CD14-positive monocyte (primary cell): ENCODE measurements around the gene TDRD5. TPM values are rescaled to one million over a fixed set of nuclear protein-coding genes. Genes with fewer than 3 reads are reported as not detected.

Experiments used
- DNase-seq, 3 donors: peaks; one replicate each; pipeline ENCODE4 v3.0.0-alpha.2; 2011 to 2022
- H2AFZ ChIP-seq: 2 replicates; pipeline ENCODE4 v1.6.0; 2012; ENCODE audit warnings: mild to moderate bottlenecking, low read depth, low read length, inconsistent platforms; ENCODE audit not compliant: insufficient read depth, poor library complexity, severe bottlenecking
- H3K27ac ChIP-seq, 2 donors: 1 replicate in 1 of 2; 2 replicates in 1 of 2; pipeline ENCODE4 v1.5.1; 2012 to 2013; ENCODE audit warnings: low read length in 2 of 2, control low read depth in 1 of 2, inconsistent platforms in 1 of 2, low read depth in 1 of 2, mild to moderate bottlenecking in 1 of 2
- H3K27me3 ChIP-seq, 2 donors: one replicate each; pipeline versions ENCODE4 v1.6.0 to v1.6.1; 2011 to 2013; ENCODE audit warnings: low read length in 2 of 2; ENCODE audit not compliant: control insufficient read depth in 2 of 2, insufficient read depth in 2 of 2
- H3K36me3 ChIP-seq, 2 donors: replicated peaks in 1 of 2; 1 replicate in 1 of 2; 2 replicates in 1 of 2; pipeline versions ENCODE4 v1.5.1 to v1.6.1; 2012 to 2013; ENCODE audit warnings: low read length in 2 of 2, control low read depth in 1 of 2, inconsistent platforms in 1 of 2, mild to moderate bottlenecking in 1 of 2; ENCODE audit not compliant: insufficient read depth in 2 of 2, control insufficient read depth in 1 of 2
- H3K4me1 ChIP-seq, 2 donors: 1 replicate in 1 of 2; 2 replicates in 1 of 2; pipeline versions ENCODE4 v1.5.1 to v1.6.1; 2012 to 2013; ENCODE audit warnings: low read length in 2 of 2, control low read depth in 1 of 2, inconsistent platforms in 1 of 2, mild to moderate bottlenecking in 1 of 2, moderate library complexity in 1 of 2; ENCODE audit not compliant: insufficient read depth in 2 of 2, control insufficient read depth in 1 of 2
- H3K4me2 ChIP-seq: replicated peaks from 2 replicates; pipeline ENCODE3; 2012; ENCODE audit warnings: low read length, moderate library complexity, mild to moderate bottlenecking; ENCODE audit not compliant: poor library complexity, severe bottlenecking; ENCODE audit errors: extremely low read depth
- H3K4me3 ChIP-seq, 3 experiments: fragments of 200-600 bp in 1 of 3; sonication (generic) in 1 of 3; replicated peaks in 1 of 3; 1 replicate in 2 of 3; 2 replicates in 1 of 3; pipeline ENCODE4 v1.5.1; 2011 to 2013; ENCODE audit warnings: low read length in 3 of 3, mild to moderate bottlenecking in 3 of 3, control low read depth in 2 of 3, low read depth in 2 of 3, inconsistent platforms in 1 of 3, moderate library complexity in 1 of 3
- H3K79me2 ChIP-seq: 2 replicates; pipeline ENCODE4 v1.6.0; 2012; ENCODE audit warnings: mild to moderate bottlenecking, control low read depth, inconsistent platforms, low read length, moderate library complexity; ENCODE audit not compliant: insufficient read depth
- H3K9ac ChIP-seq: 2 replicates; pipeline ENCODE4 v1.6.0; 2017; ENCODE audit warnings: low read length, mild to moderate bottlenecking; ENCODE audit not compliant: insufficient read depth, poor library complexity, severe bottlenecking
- H3K9me3 ChIP-seq, 2 donors: replicated peaks in 1 of 2; 1 replicate in 1 of 2; 2 replicates in 1 of 2; pipeline versions ENCODE4 v1.5.1 to v1.6.1; 2012 to 2013; ENCODE audit warnings: low read length in 2 of 2, control low read depth in 1 of 2; ENCODE audit not compliant: control insufficient read depth in 1 of 2, insufficient read depth in 1 of 2
- H4K20me1 ChIP-seq: 2 replicates; pipeline ENCODE4 v1.6.0; 2012; ENCODE audit warnings: mild to moderate bottlenecking, low read length, control low read depth, moderate library complexity; ENCODE audit not compliant: insufficient read depth
- H3K27ac Mint-ChIP-seq, 7 donors: one replicate each; pipeline ENCODE4 v1.8.0; 2020; ENCODE audit warnings: mild to moderate bottlenecking in 7 of 7, mixed read lengths in 7 of 7, moderate library complexity in 6 of 7, inconsistent platforms in 2 of 7
- H3K27me3 Mint-ChIP-seq, 3 donors: one replicate each; pipeline ENCODE4 v1.8.0; 2021 to 2022; ENCODE audit warnings: low read depth in 3 of 3, mild to moderate bottlenecking in 3 of 3, mixed read lengths in 3 of 3, moderate library complexity in 3 of 3, inconsistent platforms in 1 of 3
- H3K36me3 Mint-ChIP-seq, 2 donors: one replicate each; pipeline ENCODE4 v1.8.0; 2020; ENCODE audit warnings: mixed read lengths in 2 of 2, inconsistent platforms in 1 of 2, mild to moderate bottlenecking in 1 of 2
- H3K4me1 Mint-ChIP-seq: one replicate; pipeline ENCODE4 v1.8.0; 2020; ENCODE audit warnings: mild to moderate bottlenecking, mixed read lengths
- H3K4me3 Mint-ChIP-seq, 2 donors: one replicate each; pipeline ENCODE4 v1.8.0; 2020; ENCODE audit warnings: mild to moderate bottlenecking in 2 of 2, mixed read lengths in 2 of 2, moderate library complexity in 1 of 2
- H3K9me3 Mint-ChIP-seq, 7 donors: one replicate each; pipeline ENCODE4 v1.8.0; 2020 to 2022; ENCODE audit warnings: mixed read lengths in 7 of 7, mild to moderate bottlenecking in 6 of 7, moderate library complexity in 6 of 7, inconsistent platforms in 2 of 7
- WGBS: methylation state at CpG from one replicate; pipeline ENCODE4 v1.1.5; 2013; ENCODE audit warnings: missing lambda C conversion rate; ENCODE audit not compliant: insufficient coverage; 5-methylcytosine and 5-hydroxymethylcytosine counted together
- intact Hi-C, 2 donors: fragments of 100-400 bp; cut with micrococcal nuclease; formaldehyde crosslinking; loops; one replicate each; pipeline versions ENCODE4 v1.15.0 to v1.15.1; 2023
- polyA plus RNA-seq, 3 donors: library from polyadenylated mRNA; depleted of rRNA in 1 of 3; unstranded in 2 of 3; stranded (reverse) in 1 of 3; fragments of 300-500 nt in 2 of 3; fragments of >200 nt in 1 of 3; fragmentation: Illumina TruSeq in 2 of 3; gene quantifications; 1 replicate in 2 of 3; 2 replicates in 1 of 3; pipeline ENCODE4 v1.2.3, GENCODE V29; 2012 to 2021
- TF ChIP-seq, protein P1 (sequence below): fragments of 200-600 bp; IDR thresholded peaks from one replicate; pipeline ENCODE4 v1.8.0; 2022; ENCODE audit warnings: antibody characterized with exemption, mild to moderate bottlenecking

TDRD5 gene
- polyA plus RNA-seq, 3 donors, result not detected

DNA sequence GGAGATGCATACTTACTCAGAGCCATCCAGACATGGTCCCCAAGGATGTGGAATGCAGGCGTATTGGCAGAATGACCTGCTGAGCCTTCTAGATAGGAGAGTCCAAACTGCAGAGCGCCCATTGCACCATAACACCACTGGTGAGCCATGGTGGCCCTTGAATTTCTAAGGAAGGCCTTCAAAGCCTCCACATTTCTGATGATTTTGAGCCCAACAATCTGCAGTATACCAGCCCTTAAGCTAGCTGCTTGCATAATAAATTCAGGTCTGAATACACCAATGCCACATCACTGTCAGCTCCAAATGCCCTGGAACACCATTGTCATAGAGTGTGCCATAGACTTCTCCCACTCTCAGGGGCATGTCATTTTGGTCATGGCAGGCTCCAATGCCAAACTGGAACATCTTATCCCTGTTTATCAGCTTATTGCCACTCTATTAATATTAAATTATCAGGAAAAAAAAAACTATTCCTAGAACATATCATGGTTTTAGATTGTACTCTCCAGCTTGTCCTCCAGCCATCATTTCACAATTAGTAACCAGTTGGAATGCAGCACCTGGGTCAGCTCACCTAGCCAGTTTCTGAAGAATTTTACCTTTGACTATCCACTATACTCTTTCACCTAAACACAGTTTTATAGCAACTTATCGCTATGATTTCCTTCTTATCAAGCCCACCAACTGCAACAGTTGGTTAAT, 42.8 kb upstream of the TDRD5 start:
- Histone ChIP-seq H2AFZ (no peak overlapping the region), H3K79me2 (no peaks in the 10 kb centered on the region), H3K4me3 (no peak overlapping the region), H3K4me1 (no peaks in the 10 kb centered on the region), H3K36me3 (no peaks in the 10 kb centered on the region), H3K4me2 (no peak overlapping the region), H3K9me3 (no peaks in the 10 kb centered on the region), H3K27me3 (no peaks in the 10 kb centered on the region), H3K9ac (no peak overlapping the region), H3K27ac (no peak overlapping the region), H4K20me1 (no peaks in the 10 kb centered on the region)
- intact Hi-C loops, result no loop called here
- Mint-ChIP-seq H3K9me3 (peaks cover 0 to 3% (median 0%) of the 10 kb centered on the region in 7 donors), H3K27ac (no peak overlapping the region), H3K27me3 (peaks cover 2 to 7% (median 3%) of the 10 kb centered on the region in 3 donors), H3K4me1 (no peaks in the 10 kb centered on the region), H3K4me3 (no peak overlapping the region), H3K36me3 (no peaks in the 10 kb centered on the region)
- DNase-seq, result no peak
- TF ChIP-seq, protein P1, sequence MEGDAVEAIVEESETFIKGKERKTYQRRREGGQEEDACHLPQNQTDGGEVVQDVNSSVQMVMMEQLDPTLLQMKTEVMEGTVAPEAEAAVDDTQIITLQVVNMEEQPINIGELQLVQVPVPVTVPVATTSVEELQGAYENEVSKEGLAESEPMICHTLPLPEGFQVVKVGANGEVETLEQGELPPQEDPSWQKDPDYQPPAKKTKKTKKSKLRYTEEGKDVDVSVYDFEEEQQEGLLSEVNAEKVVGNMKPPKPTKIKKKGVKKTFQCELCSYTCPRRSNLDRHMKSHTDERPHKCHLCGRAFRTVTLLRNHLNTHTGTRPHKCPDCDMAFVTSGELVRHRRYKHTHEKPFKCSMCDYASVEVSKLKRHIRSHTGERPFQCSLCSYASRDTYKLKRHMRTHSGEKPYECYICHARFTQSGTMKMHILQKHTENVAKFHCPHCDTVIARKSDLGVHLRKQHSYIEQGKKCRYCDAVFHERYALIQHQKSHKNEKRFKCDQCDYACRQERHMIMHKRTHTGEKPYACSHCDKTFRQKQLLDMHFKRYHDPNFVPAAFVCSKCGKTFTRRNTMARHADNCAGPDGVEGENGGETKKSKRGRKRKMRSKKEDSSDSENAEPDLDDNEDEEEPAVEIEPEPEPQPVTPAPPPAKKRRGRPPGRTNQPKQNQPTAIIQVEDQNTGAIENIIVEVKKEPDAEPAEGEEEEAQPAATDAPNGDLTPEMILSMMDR, result no peak
- no CpG with 5 or more reads among the region's 3 CpGs for WGBS

GRCh38 chr1:179549368-179549700, 42.3 kb upstream of the TDRD5 start:
- H3K4me3 ChIP-seq, result no peak overlapping the region
- no peak overlapping the region for H2AFZ ChIP-seq
- TF ChIP-seq, protein P1, result no peak
- Mint-ChIP-seq H3K27me3 (peaks cover 2 to 5% (median 3%) of the 10 kb centered on the region in 3 donors), H3K4me1 (no peaks in the 10 kb centered on the region), H3K4me3 (no peak overlapping the region), H3K27ac (no peak overlapping the region), H3K9me3 (peaks cover 0 to 3% (median 0%) of the 10 kb centered on the region in 7 donors), H3K36me3 (no peaks in the 10 kb centered on the region)
- no peaks in the 10 kb centered on the region for H3K79me2 ChIP-seq
- H3K9me3 ChIP-seq, result no peaks in the 10 kb centered on the region
- intact Hi-C loops, result no loop called here
- WGBS, result 100% methylated on average over 1 of the region's 2 CpGs
- H3K9ac ChIP-seq, result no peak overlapping the region
- DNase-seq, result no peak
- no peak overlapping the region for H3K27ac ChIP-seq
- no peaks in the 10 kb centered on the region for H4K20me1 ChIP-seq
- H3K4me1 ChIP-seq, result no peaks in the 10 kb centered on the region
- H3K4me2 ChIP-seq, result no peak overlapping the region
- no peaks in the 10 kb centered on the region for H3K27me3 ChIP-seq
- H3K36me3 ChIP-seq, result no peaks in the 10 kb centered on the region
